Germinal center (tissue), 1 donor: ENCODE results near the gene SF3A2.

ENCODE experiments used
- DNase-seq: peaks from one replicate; pipeline ENCODE4 v3.0.0; 2012; ENCODE audit warnings: mixed read lengths, low spot score

SF3A2 gene

GRCh38 chr19:2253106-2254063, 16.8 kb downstream of the SF3A2 start:
- DNase-seq: no peak

- DNase-seq: no peak
Observed at GRCh38 chr19:2254064-2254872, 17.6 kb downstream of the SF3A2 start.

- DNase-seq: no peak
Observed at GRCh38 chr19:2255112-2255845, 18.7 kb downstream of the SF3A2 start.

- no peak for DNase-seq
Observed at GRCh38 chr19:2255982-2256685, 19.5 kb downstream of the SF3A2 start, which contains the start of gene JSRP1. JSRP1 (minus strand) TSS chr19:2256417; CDS start chr19:2255314, 1,103 bp downstream.

GRCh38 chr19:2259336-2259735, 22.7 kb downstream of the SF3A2 start:
- no peak for DNase-seq

GRCh38 chr19:2260341-2260805, 23.7 kb downstream of the SF3A2 start:
- no peak for DNase-seq

- DNase-seq: no peak
Observed at GRCh38 chr19:2261438-2262172, 25.0 kb downstream of the SF3A2 start.

GRCh38 chr19:2266183-2266993, 29.8 kb downstream of the SF3A2 start:
- DNase-seq: peak; percentile 61

- DNase-seq: no peak
Observed at GRCh38 chr19:2268480-2268830, 31.8 kb downstream of the SF3A2 start.

- DNase-seq: no peak
Observed at GRCh38 chr19:2268861-2269243, 32.2 kb downstream of the SF3A2 start.

- peak; percentile 100 for DNase-seq
Observed at GRCh38 chr19:2269244-2270156, 32.9 kb downstream of the SF3A2 start.

- no peak for DNase-seq
Observed at GRCh38 chr19:2270157-2270422, 33.5 kb downstream of the SF3A2 start.

- peak; percentile 80 for DNase-seq
Observed at GRCh38 chr19:2270423-2271233, 34.0 kb downstream of the SF3A2 start.

- DNase-seq: peak; percentile 8
Observed at GRCh38 chr19:2271234-2272103, 34.8 kb downstream of the SF3A2 start.

- peak; percentile 92 for DNase-seq
Observed at GRCh38 chr19:2273356-2274184, 36.9 kb downstream of the SF3A2 start.

GRCh38 chr19:2274185-2274711, 37.6 kb downstream of the SF3A2 start:
- DNase-seq: no peak
